A673 (cell line): Measurements from ENCODE around the gene SLC15A1.

ENCODE experiments used
- EZH2 ChIP-seq: fragments of 200-600 bp; sonication (generic); IDR thresholded peaks from 2 replicates; pipeline ENCODE4 v1.6.1; 2017; ENCODE audit warnings: borderline replicate concordance, low read depth, mild to moderate bottlenecking, mixed read lengths, antibody characterized with exemption, low read length; ENCODE audit not compliant: poor library complexity, severe bottlenecking
- TF ChIP-seq, protein P1 (sequence below): fragments of 300-800, 200-600 bp; sonication (generic); conservative IDR thresholded peaks from 2 replicates; pipeline ENCODE4 v1.5.1; 2017; ENCODE audit warnings: low read depth, mild to moderate bottlenecking, antibody characterized with exemption, low read length, moderate library complexity, mixed read lengths

DNA sequence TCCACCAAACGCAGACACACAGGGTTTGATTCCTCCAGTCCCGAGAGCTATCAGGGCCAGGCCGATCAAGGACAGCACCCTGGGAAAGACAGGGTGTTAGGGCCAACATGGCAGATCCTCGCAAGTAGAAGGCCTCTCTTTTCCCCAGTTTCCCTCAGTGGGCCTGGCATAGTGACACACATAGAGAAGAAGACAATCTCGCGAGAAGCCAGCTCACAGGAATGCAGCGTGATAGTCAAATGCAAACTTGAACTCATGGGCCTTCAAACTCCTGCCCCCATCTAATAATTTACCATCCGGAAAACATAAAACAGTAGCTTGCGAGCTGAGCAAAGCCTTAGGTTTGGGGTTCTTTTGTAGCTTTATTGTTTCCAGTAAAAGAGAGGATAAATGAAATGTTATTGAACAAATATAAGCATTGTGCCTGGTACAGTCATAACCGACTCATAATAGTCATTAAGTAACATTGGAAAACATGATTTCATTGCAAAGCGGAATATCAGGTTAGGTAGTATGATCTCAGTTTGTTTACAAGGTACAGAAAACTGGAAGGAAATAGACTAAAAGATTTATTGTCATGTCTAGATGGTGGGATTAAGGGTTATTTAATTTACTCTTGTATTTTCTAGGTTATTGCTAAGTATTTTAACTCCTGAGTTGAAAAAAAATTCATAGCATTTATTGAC lies 30.5 kb downstream of the SLC15A1 start:
- TF ChIP-seq, protein P1, sequence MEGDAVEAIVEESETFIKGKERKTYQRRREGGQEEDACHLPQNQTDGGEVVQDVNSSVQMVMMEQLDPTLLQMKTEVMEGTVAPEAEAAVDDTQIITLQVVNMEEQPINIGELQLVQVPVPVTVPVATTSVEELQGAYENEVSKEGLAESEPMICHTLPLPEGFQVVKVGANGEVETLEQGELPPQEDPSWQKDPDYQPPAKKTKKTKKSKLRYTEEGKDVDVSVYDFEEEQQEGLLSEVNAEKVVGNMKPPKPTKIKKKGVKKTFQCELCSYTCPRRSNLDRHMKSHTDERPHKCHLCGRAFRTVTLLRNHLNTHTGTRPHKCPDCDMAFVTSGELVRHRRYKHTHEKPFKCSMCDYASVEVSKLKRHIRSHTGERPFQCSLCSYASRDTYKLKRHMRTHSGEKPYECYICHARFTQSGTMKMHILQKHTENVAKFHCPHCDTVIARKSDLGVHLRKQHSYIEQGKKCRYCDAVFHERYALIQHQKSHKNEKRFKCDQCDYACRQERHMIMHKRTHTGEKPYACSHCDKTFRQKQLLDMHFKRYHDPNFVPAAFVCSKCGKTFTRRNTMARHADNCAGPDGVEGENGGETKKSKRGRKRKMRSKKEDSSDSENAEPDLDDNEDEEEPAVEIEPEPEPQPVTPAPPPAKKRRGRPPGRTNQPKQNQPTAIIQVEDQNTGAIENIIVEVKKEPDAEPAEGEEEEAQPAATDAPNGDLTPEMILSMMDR, result no peak
- TF ChIP-seq EZH2, result no peak
